ENCODE results near the gene SNAP29.
A peak's percentile ranks its signal among the peaks of the same experiment; 100 is the strongest.

The SNAP29 gene

GRCh38 chr22:20847318-20847822 is 11.4 kb upstream of the SNAP29 start:
- H3K9me3 Mint-ChIP-seq = no peaks in the 10 kb centered on the region
- no peak overlapping the region for H3K4me3 Mint-ChIP-seq
- no peak for DNase-seq
- H3K27ac Mint-ChIP-seq = no peak overlapping the region
- H3K4me1 Mint-ChIP-seq (ENCODE audit: low read depth) = peaks cover 44% of the 10 kb centered on the region
- no peaks in the 10 kb centered on the region for H3K27me3 Mint-ChIP-seq
- H3K36me3 Mint-ChIP-seq (ENCODE audit: low read depth) = no peaks in the 10 kb centered on the region

DNA sequence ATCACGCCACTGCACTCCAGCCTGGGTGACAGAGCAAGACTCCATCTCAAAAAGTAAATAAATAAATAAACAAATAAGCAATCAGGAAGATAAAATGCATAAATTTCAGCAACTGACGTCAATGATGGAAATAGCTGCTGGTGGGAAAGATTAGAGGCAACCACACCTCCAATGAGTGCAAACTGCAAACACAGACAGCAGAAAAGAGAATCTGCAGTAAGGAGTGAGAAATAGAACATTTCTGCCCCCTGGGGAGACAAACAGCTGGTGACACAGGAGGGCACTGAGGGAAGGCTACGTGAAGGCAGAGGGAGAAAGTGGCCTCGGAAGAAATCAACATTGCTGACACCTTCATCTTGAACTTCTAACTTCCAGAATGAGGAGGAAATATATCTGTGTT is 6.7 kb upstream of the SNAP29 start:
- no peak for DNase-seq
- Mint-ChIP-seq H3K27me3 (no peaks in the 10 kb centered on the region), H3K4me3 (no peak overlapping the region), H3K27ac (peak overlapping the region; percentile 47), H3K36me3 (ENCODE audit: low read depth) (no peaks in the 10 kb centered on the region), H3K9me3 (no peaks in the 10 kb centered on the region), H3K4me1 (ENCODE audit: low read depth) (peaks cover 52% of the 10 kb centered on the region)

DNA sequence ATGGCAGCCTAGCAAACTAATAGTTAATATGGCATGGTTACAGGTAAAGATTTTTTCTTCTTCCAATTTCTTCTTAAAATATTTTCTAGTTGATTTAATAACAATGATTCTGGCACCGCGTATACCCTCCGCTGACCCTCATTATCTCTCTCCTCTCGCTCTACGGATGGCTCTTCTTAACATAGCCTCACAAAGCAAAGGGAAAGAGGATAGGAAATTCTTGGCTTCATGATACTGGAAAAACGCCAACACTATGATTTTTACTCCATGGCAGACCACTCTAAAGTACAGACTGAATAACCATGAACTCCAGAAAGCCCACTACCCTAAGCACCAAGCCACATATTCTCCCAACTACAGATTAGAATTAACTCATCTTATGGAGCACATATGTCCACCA is 6.3 kb upstream of the SNAP29 start:
- Mint-ChIP-seq H3K27me3 (no peaks in the 10 kb centered on the region), H3K4me1 (ENCODE audit: low read depth) (peaks cover 55% of the 10 kb centered on the region), H3K9me3 (no peaks in the 10 kb centered on the region), H3K4me3 (no peak overlapping the region), H3K27ac (no peak overlapping the region), H3K36me3 (ENCODE audit: low read depth) (no peaks in the 10 kb centered on the region)
- no peak for DNase-seq

DNA sequence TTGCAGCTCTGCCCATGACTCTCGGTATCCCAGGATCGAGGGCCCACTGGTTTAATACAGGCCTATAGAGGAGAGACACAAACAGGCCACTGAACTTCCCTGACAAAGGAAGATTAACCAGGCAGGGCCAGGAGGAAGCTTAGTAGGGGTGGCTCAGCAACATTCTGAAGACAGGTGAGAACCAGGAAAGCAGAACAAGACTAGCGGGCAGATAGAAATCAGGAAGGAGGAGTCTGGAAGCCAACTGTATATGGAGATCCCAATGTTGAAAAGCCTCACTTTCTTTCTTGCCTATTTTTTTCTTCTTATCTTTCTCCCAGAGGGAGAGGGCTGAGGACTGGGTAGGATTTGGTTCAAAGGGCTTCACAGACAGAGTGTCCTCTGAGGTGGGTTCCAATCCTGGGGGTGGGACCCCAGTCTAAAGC is 5.6 kb upstream of the SNAP29 start:
- peaks cover 6% of the 10 kb centered on the region for H3K36me3 Mint-ChIP-seq (ENCODE audit: low read depth)
- DNase-seq = no peak
- no peaks in the 10 kb centered on the region for H3K9me3 Mint-ChIP-seq
- H3K4me3 Mint-ChIP-seq = no peak overlapping the region
- no peaks in the 10 kb centered on the region for H3K27me3 Mint-ChIP-seq
- H3K4me1 Mint-ChIP-seq (ENCODE audit: low read depth) = peaks cover 56% of the 10 kb centered on the region
- H3K27ac Mint-ChIP-seq = no peak overlapping the region

GRCh38 chr22:20857247-20857643 is 1.6 kb upstream of the SNAP29 start:
- peaks cover 64% of the 10 kb centered on the region for H3K4me1 Mint-ChIP-seq (ENCODE audit: low read depth)
- H3K27me3 Mint-ChIP-seq = no peaks in the 10 kb centered on the region
- no peaks in the 10 kb centered on the region for H3K9me3 Mint-ChIP-seq
- peak overlapping the region; percentile 86 for H3K4me3 Mint-ChIP-seq
- H3K27ac Mint-ChIP-seq = no peak overlapping the region
- DNase-seq = no peak
- peaks cover 25% of the 10 kb centered on the region for H3K36me3 Mint-ChIP-seq (ENCODE audit: low read depth)

- H3K4me1 Mint-ChIP-seq (ENCODE audit: low read depth) = peaks cover 64% of the 10 kb centered on the region
- no peaks in the 10 kb centered on the region for H3K9me3 Mint-ChIP-seq
- peak overlapping the region; percentile 89 for H3K27ac Mint-ChIP-seq
- peak; percentile 90 for DNase-seq
- peaks cover 33% of the 10 kb centered on the region for H3K36me3 Mint-ChIP-seq (ENCODE audit: low read depth)
- peak overlapping the region; percentile 86 for H3K4me3 Mint-ChIP-seq
- H3K27me3 Mint-ChIP-seq = no peaks in the 10 kb centered on the region
Observed at GRCh38 chr22:20857838-20858614, 781 bp upstream of the SNAP29 start.

GRCh38 chr22:20859615-20860014 is 808 bp downstream of the SNAP29 start:
- Mint-ChIP-seq H3K9me3 (no peaks in the 10 kb centered on the region), H3K36me3 (ENCODE audit: low read depth) (peaks cover 46% of the 10 kb centered on the region), H3K27ac (peak overlapping the region; percentile 84), H3K4me1 (ENCODE audit: low read depth) (peaks cover 62% of the 10 kb centered on the region), H3K27me3 (no peaks in the 10 kb centered on the region), H3K4me3 (peak overlapping the region; percentile 86)
- no peak for DNase-seq

DNA sequence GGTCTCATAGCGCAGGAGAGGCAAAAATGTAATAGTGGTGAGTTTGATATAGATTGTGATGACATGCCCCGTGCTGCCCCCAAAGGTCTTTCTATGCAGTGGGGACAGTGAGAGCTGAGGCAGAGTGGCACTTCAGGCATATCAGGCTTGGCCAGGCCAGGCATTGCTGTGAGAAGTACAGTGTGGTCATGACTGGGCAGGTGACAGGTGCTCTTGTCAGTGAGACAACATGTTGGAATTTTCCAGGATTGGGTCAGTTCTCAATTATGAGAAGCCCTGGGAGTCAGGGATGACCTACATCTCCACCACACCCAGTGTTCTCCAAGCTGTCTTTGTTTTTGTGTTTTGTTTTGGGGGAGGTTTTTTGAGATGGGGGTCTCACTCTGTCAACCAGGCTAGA is 3.7 kb downstream of the SNAP29 start:
- Mint-ChIP-seq H3K4me1 (ENCODE audit: low read depth) (peaks cover 63% of the 10 kb centered on the region), H3K27me3 (no peaks in the 10 kb centered on the region), H3K9me3 (no peaks in the 10 kb centered on the region), H3K27ac (peak overlapping the region; percentile 2), H3K4me3 (no peak overlapping the region), H3K36me3 (ENCODE audit: low read depth) (peaks cover 58% of the 10 kb centered on the region)
- DNase-seq = no peak

DNA sequence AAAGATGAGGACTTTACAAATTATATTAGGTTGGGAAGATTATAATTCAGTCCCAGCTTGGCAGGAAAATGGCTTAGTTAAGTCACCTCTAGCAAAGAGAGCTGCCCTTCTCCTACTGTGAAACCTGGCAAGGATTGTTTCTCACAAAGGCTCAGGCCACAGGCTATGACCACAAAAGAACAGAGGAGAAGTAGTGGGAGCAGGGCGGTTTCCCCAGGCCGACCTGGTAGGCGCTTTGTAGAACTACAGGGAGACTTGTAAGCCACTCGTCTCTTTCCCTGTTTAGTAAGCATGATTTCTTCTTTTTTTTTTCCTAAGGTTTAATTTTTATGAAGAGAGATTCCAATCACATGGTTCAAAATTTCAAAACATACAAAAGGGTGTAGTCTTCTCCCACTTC is 4.6 kb downstream of the SNAP29 start:
- Mint-ChIP-seq H3K27me3 (no peaks in the 10 kb centered on the region), H3K36me3 (ENCODE audit: low read depth) (peaks cover 57% of the 10 kb centered on the region), H3K4me3 (no peak overlapping the region), H3K4me1 (ENCODE audit: low read depth) (peaks cover 60% of the 10 kb centered on the region), H3K9me3 (no peaks in the 10 kb centered on the region), H3K27ac (peak overlapping the region; percentile 26)
- DNase-seq = no peak

GRCh38 chr22:20864186-20864908 is 5.5 kb downstream of the SNAP29 start:
- Mint-ChIP-seq H3K36me3 (ENCODE audit: low read depth) (peaks cover 62% of the 10 kb centered on the region), H3K9me3 (no peaks in the 10 kb centered on the region), H3K4me3 (no peak overlapping the region), H3K27ac (peak overlapping the region; percentile 26), H3K4me1 (ENCODE audit: low read depth) (peaks cover 57% of the 10 kb centered on the region), H3K27me3 (no peaks in the 10 kb centered on the region)
- no peak for DNase-seq

DNA sequence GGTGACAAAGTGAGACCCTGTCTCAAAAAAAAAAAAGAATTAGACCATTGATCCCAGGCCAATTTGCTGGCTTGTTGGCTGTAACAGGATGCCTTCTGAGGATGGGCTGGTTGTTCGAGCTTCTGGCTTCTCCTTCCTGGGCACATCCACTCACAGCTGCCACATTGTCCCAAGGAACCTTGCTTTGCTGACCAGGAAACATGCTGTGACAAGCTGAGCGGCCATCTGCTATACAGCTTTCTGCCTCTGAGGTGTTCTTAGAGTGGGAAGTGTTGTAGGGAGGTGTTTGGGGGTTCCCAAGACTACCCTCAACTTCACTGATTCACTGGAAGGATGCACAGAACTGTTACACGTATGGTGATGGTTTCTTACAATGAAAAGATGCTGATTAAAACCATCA is 6.5 kb downstream of the SNAP29 start:
- Mint-ChIP-seq H3K4me1 (ENCODE audit: low read depth) (peaks cover 50% of the 10 kb centered on the region), H3K9me3 (no peaks in the 10 kb centered on the region), H3K27ac (no peak overlapping the region), H3K36me3 (ENCODE audit: low read depth) (peaks cover 62% of the 10 kb centered on the region), H3K4me3 (no peak overlapping the region), H3K27me3 (no peaks in the 10 kb centered on the region)
- no peak for DNase-seq

DNA sequence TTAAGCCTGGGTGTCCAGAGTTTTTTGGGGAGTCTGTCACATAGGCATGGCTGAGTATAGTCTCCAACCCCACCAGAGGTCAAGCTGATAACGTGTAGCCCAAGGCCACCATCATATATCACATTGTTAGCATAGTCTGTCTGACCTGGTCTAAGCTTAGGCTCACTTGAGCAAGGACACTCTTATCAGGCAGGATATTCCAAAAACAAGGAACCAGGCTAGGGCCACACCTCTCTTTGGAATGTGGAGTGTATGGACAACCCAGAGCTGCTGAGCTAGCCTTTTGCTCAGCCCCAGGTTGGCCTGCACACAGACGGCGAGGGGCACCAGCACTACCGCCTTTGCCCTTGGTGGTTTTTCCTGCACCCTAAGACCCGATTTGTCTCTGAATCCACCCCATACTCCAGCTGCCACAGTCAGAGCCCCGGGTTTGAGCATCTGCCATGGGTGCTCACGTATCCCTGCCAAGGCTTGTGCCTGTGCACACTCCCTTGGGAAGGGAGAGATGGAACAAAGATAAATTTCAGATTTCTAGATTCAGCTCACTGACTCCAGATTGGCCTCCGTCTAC is 7.2 kb downstream of the SNAP29 start:
- H3K9me3 Mint-ChIP-seq = no peaks in the 10 kb centered on the region
- no peaks in the 10 kb centered on the region for H3K27me3 Mint-ChIP-seq
- H3K4me1 Mint-ChIP-seq (ENCODE audit: low read depth) = peaks cover 44% of the 10 kb centered on the region
- H3K27ac Mint-ChIP-seq = no peak overlapping the region
- DNase-seq = no peak
- peaks cover 65% of the 10 kb centered on the region for H3K36me3 Mint-ChIP-seq (ENCODE audit: low read depth)
- H3K4me3 Mint-ChIP-seq = no peak overlapping the region

- no peak overlapping the region for H3K4me3 Mint-ChIP-seq
- H3K36me3 Mint-ChIP-seq (ENCODE audit: low read depth) = peaks cover 67% of the 10 kb centered on the region
- H3K9me3 Mint-ChIP-seq = no peaks in the 10 kb centered on the region
- peaks cover 41% of the 10 kb centered on the region for H3K4me1 Mint-ChIP-seq (ENCODE audit: low read depth)
- H3K27ac Mint-ChIP-seq = peak overlapping the region; percentile 18
- DNase-seq = no peak
- no peaks in the 10 kb centered on the region for H3K27me3 Mint-ChIP-seq
Observed at GRCh38 chr22:20866736-20867135, 7.9 kb downstream of the SNAP29 start.

GRCh38 chr22:20867179-20868024 is 8.6 kb downstream of the SNAP29 start:
- H3K27ac Mint-ChIP-seq = peak overlapping the region; percentile 16
- no peak overlapping the region for H3K4me3 Mint-ChIP-seq
- no peaks in the 10 kb centered on the region for H3K9me3 Mint-ChIP-seq
- peaks cover 64% of the 10 kb centered on the region for H3K36me3 Mint-ChIP-seq (ENCODE audit: low read depth)
- no peak for DNase-seq
- peaks cover 36% of the 10 kb centered on the region for H3K4me1 Mint-ChIP-seq (ENCODE audit: low read depth)
- H3K27me3 Mint-ChIP-seq = no peaks in the 10 kb centered on the region
